Choroid plexus epithelial cell (primary cell): Measurements from ENCODE around the gene MNAT1.

Experiments used
- DNase-seq: peaks from one replicate; pipeline ENCODE4 v3.0.0-alpha.2; 2010; ENCODE audit warnings: low read depth
- H3K4me3 ChIP-seq: 2 replicates; pipeline ENCODE4 v1.5.1; 2011; ENCODE audit warnings: low read depth, mild to moderate bottlenecking, control low read depth, low read length, moderate library complexity
- CTCF ChIP-seq: conservative IDR thresholded peaks from 2 replicates; pipeline ENCODE4 v1.5.1; 2011; ENCODE audit warnings: low read depth, mild to moderate bottlenecking, control low read depth, inconsistent platforms, low read length, moderate library complexity

The MNAT1 gene

GRCh38 chr14:61019537-61019936 is 285.0 kb downstream of the MNAT1 start:
- no peak for TF ChIP-seq CTCF
- H3K4me3 ChIP-seq, result no peak overlapping the region
- DNase-seq, result no peak
